Stimulated activated CD8-positive, alpha-beta memory T cell treated with anti-CD3 and anti-CD28 coated beads, Interleukin-7, amount 100 ng/mL, for 48 hours (primary cell): ENCODE measurements around the gene LRRC72.
"Not testable (repeated sequence)": the region's sequence is repeated elsewhere in the genome, so short reads cannot be mapped to it uniquely, and the experiment has no call there.

ENCODE experiments used
- DNase-seq, 2 donors: peaks; one replicate each; pipeline ENCODE4 v3.0.0-alpha.2; 2020; ENCODE audit warnings: low read depth in 1 of 2; ENCODE audit errors: extremely low read depth in 1 of 2

LRRC72 gene

DNA sequence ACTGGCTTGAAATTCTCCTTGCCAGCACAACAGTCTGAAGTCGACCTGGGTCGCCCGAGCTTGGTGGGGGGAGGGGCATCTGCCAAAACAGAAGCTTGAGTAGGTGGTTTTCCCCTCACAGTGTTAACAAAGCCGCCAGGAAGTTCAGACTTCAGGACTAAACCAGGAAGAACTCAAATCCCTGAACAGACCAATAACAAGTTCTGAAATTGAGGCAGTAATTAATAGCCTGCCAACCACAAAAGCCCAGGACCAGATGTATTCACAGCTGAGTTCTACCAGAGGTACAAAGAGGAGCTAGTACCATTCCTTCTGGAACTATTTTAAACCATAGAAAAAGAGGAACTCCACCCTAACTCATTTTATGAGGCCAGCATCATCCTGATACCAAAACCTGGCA, 45.3 kb downstream of the LRRC72 start:
- no peak for DNase-seq

DNA sequence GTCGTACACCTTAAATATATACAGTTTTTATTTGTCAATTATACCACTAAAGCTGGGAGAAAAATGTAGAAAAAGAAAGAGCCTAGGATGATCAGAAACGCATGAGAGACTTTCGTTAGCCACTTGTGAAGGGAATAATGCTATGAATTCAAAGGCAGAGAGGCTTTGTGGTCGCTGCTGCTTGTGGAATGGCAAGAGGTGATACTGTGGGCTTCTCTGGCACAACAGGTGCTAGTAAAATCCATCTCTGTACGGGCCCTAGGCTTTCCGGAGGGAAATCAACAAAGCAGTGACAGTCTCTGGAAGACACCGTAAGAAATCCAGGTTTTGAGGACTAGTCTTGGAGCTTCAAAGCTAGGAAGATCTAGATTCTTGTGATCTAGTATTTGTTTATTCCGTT, 52.6 kb downstream of the LRRC72 start:
- DNase-seq = no peak

DNA sequence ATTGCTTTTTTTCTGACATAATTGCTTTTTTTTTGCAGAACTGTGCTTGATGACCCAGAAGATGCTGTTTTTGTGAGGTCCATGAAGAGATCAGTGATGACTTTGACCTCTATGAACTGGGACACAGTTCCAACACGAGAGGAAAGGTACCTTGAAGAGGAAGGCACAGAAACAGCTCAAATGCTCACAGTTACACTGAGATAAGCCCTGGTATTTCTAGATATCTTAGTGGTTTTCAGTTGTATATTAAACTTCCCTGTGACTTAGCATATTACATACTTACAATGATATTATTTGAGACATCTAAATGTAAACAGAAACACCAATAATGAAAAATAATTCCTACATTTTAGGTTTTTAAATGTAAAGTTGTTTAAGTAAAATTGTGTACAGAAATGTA, 54.7 kb downstream of the LRRC72 start:
- no peak for DNase-seq

DNA sequence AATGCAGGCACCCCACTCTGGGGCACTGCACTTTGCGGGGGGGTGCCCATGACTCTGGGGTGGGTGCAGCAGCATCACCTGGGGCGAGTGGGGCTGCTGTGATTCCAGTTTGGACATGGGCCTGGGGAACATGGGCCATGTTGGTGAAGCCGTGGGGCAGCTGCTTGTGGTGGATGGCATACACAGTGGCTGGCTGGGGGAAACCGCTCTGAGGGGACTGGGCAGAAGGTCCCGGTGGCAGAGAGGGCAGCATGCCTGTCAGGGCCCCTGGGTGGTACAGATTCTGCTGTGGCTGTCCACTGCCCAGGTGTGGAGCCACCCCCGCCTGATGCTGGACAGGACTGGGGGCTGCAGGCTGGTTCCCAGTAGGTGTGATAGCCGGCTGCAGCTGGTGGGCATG, 57.2 kb downstream of the LRRC72 start:
- DNase-seq = no peak

DNA sequence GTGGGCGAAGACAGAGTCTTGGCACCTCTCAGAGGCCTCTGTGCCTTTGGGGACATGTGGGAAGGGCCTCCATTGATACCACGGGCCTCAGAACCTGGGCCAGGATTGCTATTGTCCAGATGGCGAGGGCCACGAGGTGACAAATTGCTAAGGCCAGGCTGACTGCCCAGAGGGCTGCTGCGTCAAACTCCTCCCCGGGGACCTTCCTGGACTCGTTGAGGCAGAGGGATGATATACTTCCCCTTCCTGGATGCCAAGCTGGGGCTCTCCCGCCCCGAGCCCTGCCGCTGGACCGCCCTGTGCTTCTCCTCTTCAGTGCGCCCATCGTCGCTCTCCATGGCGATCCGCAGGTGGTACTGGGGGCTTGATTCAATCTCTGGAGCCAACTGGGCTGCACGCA, 58.9 kb downstream of the LRRC72 start:
- DNase-seq = no peak

- DNase-seq = no peak
Observed at GRCh38 chr7:16586081-16586874, 59.7 kb downstream of the LRRC72 start.

- no peak for DNase-seq
Observed at GRCh38 chr7:16587129-16587528, 60.5 kb downstream of the LRRC72 start.

DNA sequence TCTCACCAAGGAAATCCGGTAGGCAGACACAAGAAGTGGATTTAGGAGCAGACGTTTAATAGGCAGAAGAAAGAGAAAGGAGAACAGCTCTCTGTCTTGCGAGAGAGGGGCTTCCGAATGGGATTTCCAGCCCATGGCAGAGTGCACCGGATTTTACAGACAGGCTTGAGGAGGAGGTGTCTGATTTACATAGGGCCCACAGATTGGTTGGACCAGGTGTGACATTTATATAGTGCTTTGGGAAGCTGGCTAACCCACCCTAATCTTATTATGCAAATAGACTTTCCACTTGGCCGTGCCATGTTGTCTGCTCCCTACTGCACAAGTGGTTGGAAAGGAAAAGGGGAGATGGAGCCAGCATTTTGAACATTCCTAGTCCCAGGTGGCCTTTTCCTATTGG, 61.2 kb downstream of the LRRC72 start:
- no peak for DNase-seq

DNA sequence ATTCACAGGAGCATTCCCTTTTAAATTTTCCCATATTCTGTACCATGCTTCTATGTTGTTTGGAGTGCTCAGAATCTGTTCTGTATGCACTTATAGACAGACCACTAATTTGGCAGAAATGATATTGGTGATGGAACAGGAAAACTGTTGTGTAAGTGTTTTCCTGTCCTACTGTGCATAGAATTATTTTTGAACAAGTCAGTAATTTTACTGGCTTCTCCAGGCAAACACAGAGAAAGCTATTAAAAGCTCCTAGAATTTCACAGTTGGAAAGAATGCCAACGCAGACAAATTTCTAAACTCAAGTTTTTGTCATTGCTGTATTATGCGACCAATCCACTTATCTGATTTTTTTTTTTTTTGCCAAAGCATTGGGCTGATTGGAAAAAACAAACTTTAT, 63.3 kb downstream of the LRRC72 start:
- DNase-seq = no peak

DNA sequence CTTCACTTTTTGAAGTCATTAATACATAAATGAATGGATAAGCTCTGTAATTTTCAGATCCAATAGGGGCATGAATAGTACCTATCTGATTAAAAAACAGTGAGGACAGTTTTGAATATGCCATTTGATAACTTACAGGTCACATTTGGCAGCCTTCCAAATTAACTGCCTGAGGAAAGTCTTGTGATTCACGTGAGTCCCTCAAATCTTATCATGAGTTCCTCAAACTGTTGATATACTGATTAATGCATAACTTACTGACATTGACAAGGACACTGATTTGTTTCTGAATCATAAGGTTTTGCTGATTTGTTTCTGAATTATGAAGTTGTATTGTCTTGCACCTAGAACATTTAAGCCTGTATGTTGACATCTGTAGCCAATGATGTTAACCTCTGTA, 63.8 kb downstream of the LRRC72 start:
- no peak for DNase-seq

DNA sequence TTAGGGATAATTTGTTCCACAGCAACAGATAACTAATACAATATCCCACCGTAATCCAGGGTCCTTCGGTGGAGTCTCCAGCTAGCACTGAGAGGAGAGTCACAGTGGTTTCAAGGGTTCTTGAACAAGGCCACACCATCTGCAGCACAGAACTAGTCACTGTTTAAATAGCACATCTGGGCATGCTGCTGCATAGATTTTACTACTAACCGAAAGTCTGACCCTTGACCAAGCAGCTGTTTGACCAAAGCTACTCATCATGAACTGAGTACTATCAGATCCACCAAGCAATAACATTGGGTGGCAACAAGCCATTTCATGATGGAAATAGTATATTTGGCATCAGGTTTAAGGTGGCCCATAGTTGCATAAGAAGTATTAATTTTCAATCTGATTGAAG, 65.8 kb downstream of the LRRC72 start:
- DNase-seq = no peak

DNA sequence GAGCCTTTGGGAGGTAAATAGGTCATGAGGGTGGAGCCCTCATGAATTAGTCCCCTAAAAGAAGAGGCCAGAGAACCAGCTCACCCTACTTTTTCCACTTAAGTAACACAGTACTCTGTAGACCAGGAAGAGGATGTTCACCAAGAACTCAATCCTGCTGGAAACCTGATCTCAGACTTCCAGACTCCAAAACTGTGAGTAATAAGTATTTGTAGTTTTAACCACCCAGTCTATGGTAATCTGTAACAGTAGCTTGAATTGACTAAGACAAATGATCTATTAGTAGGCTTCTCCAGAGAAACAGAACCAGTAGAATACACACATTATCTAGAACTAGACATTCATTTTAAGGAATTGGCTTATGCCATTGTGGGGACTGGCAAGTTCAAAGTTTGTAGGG, 67.4 kb downstream of the LRRC72 start:
- DNase-seq = no peak

DNA sequence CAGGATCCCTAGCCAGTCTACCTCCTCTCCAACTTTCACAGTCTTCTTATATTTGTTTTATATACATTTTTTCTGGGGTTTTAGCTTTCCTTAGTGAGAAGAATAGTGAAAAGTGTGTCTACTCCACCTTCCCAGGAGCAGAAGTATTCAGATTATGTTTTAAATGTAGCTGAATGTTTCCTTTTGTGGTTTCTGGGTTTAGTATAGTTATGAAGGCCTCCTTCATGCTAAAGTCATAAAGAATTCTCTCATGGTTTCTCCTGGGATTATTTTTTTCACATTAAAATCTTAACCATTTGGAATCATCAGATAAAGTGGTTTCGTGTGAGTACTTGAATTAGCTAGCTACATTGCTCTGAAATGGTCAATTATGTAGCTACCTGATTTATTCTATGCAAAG, 68.1 kb downstream of the LRRC72 start:
- DNase-seq = no peak

DNA sequence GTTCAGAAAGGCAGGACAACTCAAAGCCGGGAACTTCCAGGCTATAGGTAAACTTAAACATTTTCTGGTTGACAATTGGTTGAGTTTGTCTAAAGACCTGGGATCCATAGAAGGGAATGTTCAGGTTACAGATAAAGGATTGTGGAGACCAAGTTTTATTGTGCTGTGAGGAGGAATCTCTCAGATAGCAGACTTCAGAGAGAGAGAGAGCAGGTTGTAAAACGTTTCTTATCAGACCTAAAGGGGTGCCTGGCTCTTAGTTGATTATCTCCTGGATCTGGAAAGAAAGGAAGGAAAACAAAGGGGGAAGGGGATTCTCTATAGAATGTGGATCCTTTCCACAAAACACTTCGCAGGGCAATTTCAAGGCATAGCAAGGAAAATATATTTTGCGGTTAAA, 69.0 kb downstream of the LRRC72 start:
- DNase-seq = not testable (repeated sequence)

GRCh38 chr7:16598015-16598414, 71.4 kb downstream of the LRRC72 start:
- DNase-seq = no peak

DNA sequence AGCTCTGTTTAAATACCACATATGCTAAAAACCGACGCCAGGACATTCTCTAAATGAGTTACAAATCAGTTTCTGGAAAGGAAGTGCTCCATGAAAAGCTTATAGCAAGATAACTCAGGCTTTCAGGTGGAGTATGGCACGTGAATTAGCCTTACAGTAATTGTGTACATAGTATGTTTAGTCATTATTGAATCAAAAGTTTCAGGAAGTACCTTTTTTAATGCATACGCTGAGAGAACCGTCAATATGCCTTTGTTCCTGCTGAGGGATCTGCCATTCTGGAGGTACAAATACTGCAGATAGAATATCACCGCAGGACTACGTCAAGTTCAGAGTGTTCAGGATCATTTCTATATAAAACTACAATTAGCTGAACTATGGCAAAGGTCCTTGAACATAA, 73.2 kb downstream of the LRRC72 start:
- DNase-seq = no peak

- DNase-seq = no peak
Observed at GRCh38 chr7:16603633-16604032, 77.0 kb downstream of the LRRC72 start.

DNA sequence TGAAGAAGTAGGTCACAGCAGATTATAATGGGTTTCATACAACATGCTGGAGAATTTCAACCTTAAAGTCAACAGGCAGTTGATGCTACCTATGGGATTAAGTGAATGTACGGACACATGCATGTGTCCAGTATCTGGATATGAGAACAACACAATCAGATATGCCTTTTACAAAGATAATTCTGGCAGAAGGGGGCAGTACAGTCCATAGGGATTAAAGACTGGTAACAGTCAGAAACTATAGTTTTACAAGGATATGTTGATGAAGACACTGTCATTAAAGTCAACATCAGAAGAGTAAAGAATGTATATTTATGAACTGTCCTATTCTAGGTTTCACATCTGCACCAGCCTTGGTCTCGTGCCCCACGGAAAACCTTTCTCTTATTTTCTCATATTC, 77.4 kb downstream of the LRRC72 start:
- no peak for DNase-seq

GRCh38 chr7:16606704-16607103, 80.1 kb downstream of the LRRC72 start:
- DNase-seq = no peak

- DNase-seq = no peak
Observed at GRCh38 chr7:16609842-16610450, 83.3 kb downstream of the LRRC72 start.

DNA sequence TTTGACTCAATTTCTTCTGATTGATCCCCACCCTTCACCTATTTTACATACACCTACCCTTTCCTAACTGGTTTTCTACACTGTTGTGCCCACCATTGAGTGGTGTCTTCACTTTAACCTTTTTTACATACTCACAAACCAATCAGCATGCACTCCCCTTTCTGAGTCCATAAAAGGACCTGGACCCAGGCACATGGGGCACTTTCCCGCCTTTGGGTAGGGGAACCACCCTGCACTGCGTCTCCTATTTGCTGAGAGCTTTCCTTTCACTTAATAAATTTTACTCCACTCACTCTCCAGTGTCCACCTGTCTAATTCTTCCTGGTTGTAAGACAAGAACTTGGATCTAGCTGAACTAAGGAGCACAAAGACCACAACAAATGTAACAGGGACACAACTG, 85.1 kb downstream of the LRRC72 start:
- DNase-seq = no peak

GRCh38 chr7:16615228-16615627, 88.6 kb downstream of the LRRC72 start:
- no peak for DNase-seq

DNA sequence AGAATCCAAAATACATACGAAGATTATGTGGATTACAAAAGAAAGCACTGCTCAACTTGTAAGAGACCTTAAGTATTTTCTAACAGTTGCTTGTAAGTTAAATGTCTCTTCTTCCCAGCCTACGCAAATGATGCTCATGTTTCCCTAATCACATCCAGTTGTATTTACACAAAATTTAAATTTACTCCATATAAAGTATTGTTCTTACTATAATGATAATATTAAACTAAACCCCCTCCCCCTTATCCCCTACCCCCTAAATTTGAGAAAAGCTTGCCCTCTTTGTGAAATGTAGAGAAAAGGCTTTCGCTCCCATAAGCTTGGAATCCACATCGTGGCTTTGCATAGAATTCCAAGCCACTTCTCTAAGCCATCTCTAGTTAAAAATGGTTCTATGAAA, 89.5 kb downstream of the LRRC72 start:
- no peak for DNase-seq
